Prostate gland (tissue), 2 donors: ENCODE results near the gene GRAMD1B. TPM values are rescaled to one million over a fixed set of nuclear protein-coding genes. Genes with fewer than 3 reads are reported as not detected.

Source experiments
- DNase-seq: peaks from one replicate; pipeline ENCODE4 v3.0.0-alpha.2; 2019; ENCODE audit warnings: low spot score
- H3K27ac ChIP-seq, 2 donors: fragments of 200-600 bp; sonication (generic); 2 replicates each; pipeline ENCODE4 v1.5.1; 2017 to 2019
- H3K27me3 ChIP-seq: fragments of 200-600 bp; sonication (generic); replicated peaks from 2 replicates; pipeline ENCODE4 v1.5.1; 2019; ENCODE audit not compliant: insufficient read depth
- H3K36me3 ChIP-seq, 2 donors: fragments of 200-600 bp; sonication (generic); 1 replicate in 1 of 2; 2 replicates in 1 of 2; pipeline versions ENCODE4 v1.5.1 to v1.8.1; 2017 to 2019
- H3K4me1 ChIP-seq: fragments of 200-600 bp; sonication (generic); replicated peaks from 2 replicates; pipeline ENCODE4 v1.5.1; 2019
- H3K4me3 ChIP-seq, 2 donors: fragments of 200-600 bp; sonication (generic); 2 replicates each; pipeline ENCODE4 v1.5.1; 2017 to 2019
- H3K9me3 ChIP-seq: fragments of 200-600 bp; sonication (generic); 2 replicates; pipeline ENCODE4 v1.5.1; 2017
- CTCF ChIP-seq, 4 experiments: fragments of 200-600 bp in 2 of 4; fragments of 450-650 bp in 2 of 4; sonication (generic) in 2 of 4; IDR thresholded peaks; 1 replicate in 3 of 4; 2 replicates in 1 of 4; pipeline ENCODE4 v1.5.1; 2016 to 2019; ENCODE audit warnings: antibody characterized with exemption in 4 of 4, mild to moderate bottlenecking in 2 of 4, moderate library complexity in 2 of 4
- POLR2A ChIP-seq: fragments of 450-650 bp; IDR thresholded peaks from one replicate; pipeline ENCODE4 v1.6.1; 2016; ENCODE audit warnings: antibody characterized with exemption, mild to moderate bottlenecking
- POLR2AphosphoS5 ChIP-seq: sonication (generic); formaldehyde crosslinking; IDR thresholded peaks from one replicate; pipeline ENCODE4 v1.6.1; 2017; ENCODE audit warnings: antibody characterized with exemption
- WGBS: methylation state at CpG from one replicate; pipeline ENCODE4 v1.1.5; 2018; 5-methylcytosine and 5-hydroxymethylcytosine counted together
- intact Hi-C: fragments of 100-400 bp; cut with DNase I; formaldehyde crosslinking; loops from one replicate; pipeline ENCODE4 v1.14.2; 2022
- total RNA-seq, 2 donors: library from RNA; depleted of rRNA; stranded (reverse); fragments of >200 nt; gene quantifications; one replicate each; pipeline ENCODE4 v1.1.0, GENCODE V29; 2016

Gene GRAMD1B
- total RNA-seq, 2 donors from 2014 or later = 4.5 to 27.2 TPM

- Histone ChIP-seq H3K9me3 (no peaks in the 10 kb centered on the region), H3K4me1 (no peaks in the 10 kb centered on the region), H3K4me3 (no peak overlapping the region), H3K36me3 (no peaks in the 10 kb centered on the region), H3K27ac (no peak overlapping the region), H3K27me3 (no peaks in the 10 kb centered on the region)
- intact Hi-C loops = no loop called here
- no peak for DNase-seq
- TF ChIP-seq POLR2AphosphoS5 = no peak
- TF ChIP-seq CTCF (IDR thresholded peaks at IDR 0.05) = no peak
- no peak for TF ChIP-seq POLR2A
Observed at GRCh38 chr11:123392431-123392830, 37.6 kb upstream of the GRAMD1B start.

DNA sequence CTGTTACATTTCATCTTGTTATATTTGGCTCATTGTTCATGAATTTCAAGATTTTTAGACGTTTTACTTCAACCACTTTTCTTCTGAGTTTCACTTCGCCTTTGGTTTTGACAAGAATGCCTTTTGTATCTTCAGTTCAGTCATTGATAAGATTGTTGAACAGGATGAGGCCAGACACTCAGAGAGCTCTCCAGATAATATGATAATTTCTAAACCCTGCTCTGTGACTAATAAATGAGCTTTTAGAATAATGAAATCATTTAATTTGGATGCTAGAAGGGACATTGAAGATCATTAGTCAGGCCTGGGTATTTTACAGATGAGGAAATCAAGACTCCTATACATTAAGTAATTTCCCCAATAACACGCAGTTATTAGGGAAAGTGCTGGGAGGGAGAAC is 37.2 kb upstream of the GRAMD1B start:
- WGBS = 65% methylated on average over 3 of the region's 3 CpGs
- Histone ChIP-seq H3K36me3 (no peaks in the 10 kb centered on the region), H3K27ac (no peak overlapping the region), H3K4me3 (no peak overlapping the region), H3K9me3 (no peaks in the 10 kb centered on the region), H3K27me3 (no peaks in the 10 kb centered on the region), H3K4me1 (no peaks in the 10 kb centered on the region)
- no peak for DNase-seq
- intact Hi-C loops = no loop called here
- no peak for TF ChIP-seq CTCF (IDR thresholded peaks at IDR 0.05)
- no peak for TF ChIP-seq POLR2AphosphoS5
- no peak for TF ChIP-seq POLR2A

- intact Hi-C loops = no loop called here
- WGBS = 65% methylated on average over 6 of the region's 6 CpGs
- no peak for DNase-seq
- no peak overlapping the region for H3K27ac ChIP-seq
- no peaks in the 10 kb centered on the region for H3K36me3 ChIP-seq
- no peak for TF ChIP-seq POLR2A
- TF ChIP-seq POLR2AphosphoS5 = no peak
- TF ChIP-seq CTCF (IDR thresholded peaks at IDR 0.05) = no peak
- no peaks in the 10 kb centered on the region for H3K9me3 ChIP-seq
- H3K27me3 ChIP-seq = no peaks in the 10 kb centered on the region
- no peaks in the 10 kb centered on the region for H3K4me1 ChIP-seq
- no peak overlapping the region for H3K4me3 ChIP-seq
Observed at GRCh38 chr11:123393312-123393927, 36.6 kb upstream of the GRAMD1B start.

DNA sequence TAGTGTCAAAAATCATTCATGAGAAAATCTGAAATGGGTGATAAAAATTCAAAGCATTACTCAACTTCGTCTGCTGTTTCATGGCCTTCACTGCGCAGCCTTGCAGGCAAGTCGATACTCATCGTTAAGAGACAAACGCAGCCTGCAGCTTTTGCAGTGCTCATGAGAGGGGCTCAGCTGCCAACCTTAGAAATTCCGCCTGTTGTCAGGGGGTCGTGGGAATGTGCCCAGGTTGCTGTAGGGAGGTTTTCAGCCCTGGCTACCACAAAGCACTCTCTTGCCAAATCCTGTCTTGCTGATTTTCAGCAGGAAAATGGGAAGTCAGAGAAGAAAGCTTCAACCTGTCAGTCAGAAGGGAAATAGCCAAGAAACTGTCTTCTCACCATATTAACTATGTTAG is 25.4 kb upstream of the GRAMD1B start:
- Histone ChIP-seq H3K36me3 (no peaks in the 10 kb centered on the region), H3K4me1 (no peaks in the 10 kb centered on the region), H3K27me3 (no peaks in the 10 kb centered on the region), H3K27ac (no peak overlapping the region), H3K9me3 (no peaks in the 10 kb centered on the region), H3K4me3 (no peak overlapping the region)
- no peak for TF ChIP-seq CTCF (IDR thresholded peaks at IDR 0.05)
- no peak for TF ChIP-seq POLR2A
- TF ChIP-seq POLR2AphosphoS5 = no peak
- intact Hi-C loops = loop anchor here (5.0 kb wide), 1 partner anchor 73 kb away; no protein-coding TSS in a partner anchor
- WGBS = 57% methylated on average over 7 of the region's 7 CpGs
- DNase-seq = no peak

- WGBS = 63% methylated on average over 5 of the region's 5 CpGs
- intact Hi-C loops = loop anchor here (5.0 kb wide), 1 partner anchor 72 kb away; no protein-coding TSS in a partner anchor
- Histone ChIP-seq H3K9me3 (no peaks in the 10 kb centered on the region), H3K36me3 (no peaks in the 10 kb centered on the region), H3K4me1 (no peaks in the 10 kb centered on the region), H3K27ac (no peak overlapping the region), H3K27me3 (no peaks in the 10 kb centered on the region), H3K4me3 (no peak overlapping the region)
- no peak for DNase-seq
- TF ChIP-seq POLR2AphosphoS5 (no peak), POLR2A (no peak), CTCF (IDR thresholded peaks at IDR 0.05) (no peak)
Observed at GRCh38 chr11:123405123-123405592, 24.9 kb upstream of the GRAMD1B start.
